Mesothelial cell of epicardium (in vitro differentiated cells): ENCODE results near the gene AJAP1. TPM values are rescaled to one million over a fixed set of nuclear protein-coding genes. Genes with fewer than 3 reads are reported as not detected.

Experiments
- DNase-seq, 2 experiments: peaks; one replicate each; pipeline ENCODE4 v3.0.0; 2021; ENCODE audit warnings: low spot score in 2 of 2; ENCODE audit not compliant: unreplicated experiment in 2 of 2
- H3K27ac Mint-ChIP-seq: 2 replicates; pipeline ENCODE4 v1.8.0; 2021; ENCODE audit warnings: mixed read lengths
- H3K27me3 Mint-ChIP-seq: 2 replicates; pipeline ENCODE4 v1.8.0; 2021; ENCODE audit warnings: low read depth, mixed read lengths
- H3K36me3 Mint-ChIP-seq: 2 replicates; pipeline ENCODE4 v1.8.0; 2021; ENCODE audit warnings: mixed read lengths
- H3K4me1 Mint-ChIP-seq: 2 replicates; pipeline ENCODE4 v1.8.0; 2021; ENCODE audit warnings: mixed read lengths
- H3K4me3 Mint-ChIP-seq: 2 replicates; pipeline ENCODE4 v1.8.0; 2021; ENCODE audit warnings: mild to moderate bottlenecking, moderate library complexity, mixed read lengths
- H3K9me3 Mint-ChIP-seq: 2 replicates; pipeline ENCODE4 v1.8.0; 2021; ENCODE audit warnings: mixed read lengths
- CTCF ChIP-seq: fragments of 200-600 bp; sonication (generic); IDR thresholded peaks from one replicate; pipeline ENCODE4 v1.5.0; 2021; ENCODE audit warnings: antibody characterized with exemption; ENCODE audit not compliant: unreplicated experiment
- total RNA-seq: library from RNA; stranded (reverse); gene quantifications from 3 replicates; pipeline ENCODE4 v1.2.1, GENCODE V29; 2021

AJAP1 gene
- total RNA-seq, 1 donor from 2014 or later: 2.4 TPM

GRCh38 chr1:4655674-4656532, 1.5 kb downstream of the AJAP1 start:
- H3K9me3 Mint-ChIP-seq: no peaks in the 10 kb centered on the region
- no peak overlapping the region for H3K27ac Mint-ChIP-seq
- peak; percentile 58 for TF ChIP-seq CTCF
- H3K27me3 Mint-ChIP-seq: peaks cover 75% of the 10 kb centered on the region
- peaks cover 27% of the 10 kb centered on the region for H3K4me1 Mint-ChIP-seq
- H3K36me3 Mint-ChIP-seq: no peaks in the 10 kb centered on the region
- H3K4me3 Mint-ChIP-seq: peak overlapping the region; percentile 63
- peak; percentile 39 to 70 for DNase-seq

DNA sequence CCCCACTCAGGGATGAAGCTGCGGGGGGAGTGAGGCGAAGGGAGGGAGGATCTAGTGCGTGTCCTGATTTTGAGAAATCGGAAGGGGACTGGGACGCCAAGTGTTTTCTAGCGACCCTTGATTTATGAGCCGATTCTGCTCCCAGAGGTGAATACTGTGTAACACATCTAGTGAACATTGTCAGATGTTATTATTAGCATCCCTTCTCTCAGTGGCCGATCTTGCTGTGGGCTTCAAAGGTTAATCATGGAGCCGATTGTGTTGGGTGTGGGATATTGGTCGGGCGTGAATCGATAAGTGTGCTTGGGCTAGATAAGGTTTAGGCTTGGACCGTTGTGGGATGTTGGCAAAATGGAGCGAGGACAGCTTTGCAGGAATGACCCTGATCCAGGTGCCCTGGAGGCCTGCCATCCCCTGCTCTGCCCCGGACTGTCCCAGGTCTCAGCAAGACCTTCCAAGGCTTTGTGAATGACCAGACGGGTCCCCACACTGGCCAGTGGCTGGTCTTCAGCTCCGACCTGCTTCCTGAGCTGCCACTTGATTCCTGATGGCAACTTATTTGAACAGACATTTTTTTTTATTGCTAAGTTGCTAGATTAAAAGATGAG, 2.2 kb downstream of the AJAP1 start:
- DNase-seq: no peak
- Mint-ChIP-seq H3K27ac (no peak overlapping the region), H3K36me3 (no peaks in the 10 kb centered on the region), H3K27me3 (peaks cover 81% of the 10 kb centered on the region), H3K4me3 (peak overlapping the region; percentile 63), H3K4me1 (peaks cover 31% of the 10 kb centered on the region), H3K9me3 (no peaks in the 10 kb centered on the region)
- TF ChIP-seq CTCF: no peak

DNA sequence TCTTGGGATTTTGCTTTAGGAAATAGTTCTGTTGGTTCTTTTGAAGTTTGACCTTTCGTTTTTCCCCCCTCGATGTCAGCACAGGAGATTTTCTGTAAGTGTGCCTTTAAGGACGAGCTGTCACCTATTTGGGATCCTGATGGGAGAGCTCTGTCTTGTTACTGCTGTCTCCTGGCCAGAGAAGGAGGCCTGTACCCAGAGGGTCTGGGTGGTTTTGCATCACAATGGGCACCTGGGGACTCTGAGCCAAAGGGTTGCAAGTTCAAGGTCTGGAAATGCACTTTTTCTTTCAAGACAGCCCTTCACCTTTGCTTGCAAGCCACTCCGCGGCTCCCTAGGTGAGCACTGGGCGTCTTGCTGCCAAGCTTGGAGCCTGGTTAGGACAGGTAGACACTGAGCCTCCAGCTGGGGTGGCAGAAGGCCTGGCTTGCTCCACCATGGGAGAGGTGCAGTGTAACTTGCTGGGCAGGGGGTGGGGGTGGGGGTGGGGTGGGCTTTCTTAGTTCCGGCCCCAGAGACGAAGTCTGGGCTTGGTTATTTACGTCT, 2.9 kb downstream of the AJAP1 start:
- Mint-ChIP-seq H3K36me3 (no peaks in the 10 kb centered on the region), H3K27ac (no peak overlapping the region), H3K27me3 (peaks cover 80% of the 10 kb centered on the region), H3K4me1 (peaks cover 31% of the 10 kb centered on the region), H3K4me3 (peak overlapping the region; percentile 7), H3K9me3 (no peaks in the 10 kb centered on the region)
- no peak for TF ChIP-seq CTCF
- no peak for DNase-seq

- no peak overlapping the region for H3K4me3 Mint-ChIP-seq
- peaks cover 78% of the 10 kb centered on the region for H3K27me3 Mint-ChIP-seq
- no peaks in the 10 kb centered on the region for H3K9me3 Mint-ChIP-seq
- no peak overlapping the region for H3K27ac Mint-ChIP-seq
- TF ChIP-seq CTCF: no peak
- no peaks in the 10 kb centered on the region for H3K36me3 Mint-ChIP-seq
- no peak for DNase-seq
- peaks cover 31% of the 10 kb centered on the region for H3K4me1 Mint-ChIP-seq
Observed at GRCh38 chr1:4657960-4658541, 3.6 kb downstream of the AJAP1 start.

GRCh38 chr1:4658643-4659628, 4.5 kb downstream of the AJAP1 start:
- TF ChIP-seq CTCF: no peak
- Mint-ChIP-seq H3K27ac (no peak overlapping the region), H3K36me3 (no peaks in the 10 kb centered on the region), H3K9me3 (no peaks in the 10 kb centered on the region), H3K27me3 (peaks cover 73% of the 10 kb centered on the region), H3K4me1 (peaks cover 29% of the 10 kb centered on the region), H3K4me3 (no peak overlapping the region)
- no peak for DNase-seq
